HepG2 (cell line): ENCODE data around the gene SMIM44. TPM values are rescaled to one million over a fixed set of nuclear protein-coding genes. Genes with fewer than 3 reads are reported as not detected.

ENCODE experiments used
- AGO1 ChIP-seq: fragments of 200-400 bp; formaldehyde crosslinking; IDR thresholded peaks from 2 replicates; pipeline ENCODE4 v1.6.1; 2017; ENCODE audit warnings: mild to moderate bottlenecking, low read depth, low read length, moderate library complexity; ENCODE audit not compliant: poor library complexity, severe bottlenecking
- ASH2L ChIP-seq: fragments of 300-600, 200-600 bp; sonication (generic); IDR thresholded peaks from 2 replicates; pipeline ENCODE4 v1.7.0; 2017; ENCODE audit warnings: low read depth, mild to moderate bottlenecking, moderate library complexity, mixed read lengths, low read length; ENCODE audit not compliant: insufficient read length
- ATF7-NPFF ChIP-seq: sonication (generic); formaldehyde crosslinking; IDR thresholded peaks from 2 replicates; pipeline ENCODE4 v1.8.1; 2023; ENCODE audit warnings: mild to moderate bottlenecking, low read depth, missing genetic modification reagents, moderate library complexity
- CCDC6 ChIP-seq: sonication (generic); formaldehyde crosslinking; IDR thresholded peaks from 2 replicates; pipeline ENCODE4 v1.8.1; 2022; ENCODE audit warnings: mild to moderate bottlenecking, missing genetic modification reagents, moderate library complexity
- DMAP1 ChIP-seq: IDR thresholded peaks from 2 replicates; pipeline ENCODE4 v1.6.1; 2016
- DMTF1 ChIP-seq: sonication (generic); formaldehyde crosslinking; IDR thresholded peaks from 2 replicates; pipeline ENCODE4 v1.4.0; 2020; ENCODE audit warnings: mild to moderate bottlenecking, missing genetic modification reagents
- DZIP1 ChIP-seq: sonication (generic); formaldehyde crosslinking; IDR thresholded peaks from 2 replicates; pipeline ENCODE4 v1.5.0; 2020; ENCODE audit warnings: mild to moderate bottlenecking, missing genetic modification reagents
- ETV5 ChIP-seq: IDR thresholded peaks from 2 replicates; pipeline ENCODE4 v1.6.1; 2018; ENCODE audit warnings: missing biosample characterization, missing genetic modification reagents, inconsistent platforms, borderline replicate concordance
- JUND ChIP-seq: sonication (generic); formaldehyde crosslinking; IDR thresholded peaks from 2 replicates; pipeline ENCODE4 v1.8.0; 2022; ENCODE audit warnings: mild to moderate bottlenecking, missing genetic modification reagents
- MLLT10 ChIP-seq: sonication (generic); formaldehyde crosslinking; IDR thresholded peaks from 2 replicates; pipeline ENCODE4 v1.4.0; 2020; ENCODE audit warnings: missing genetic modification reagents
- NFE2L2 ChIP-seq: fragments of 150-350 bp; IDR thresholded peaks from 2 replicates; pipeline ENCODE4 v1.6.1; 2014; ENCODE audit warnings: low read length
- PAWR ChIP-seq: sonication (generic); formaldehyde crosslinking; IDR thresholded peaks from 2 replicates; pipeline ENCODE4 v1.4.0; 2020; ENCODE audit warnings: missing genetic modification reagents, mild to moderate bottlenecking, borderline replicate concordance
- XBP1 ChIP-seq: sonication (generic); formaldehyde crosslinking; IDR thresholded peaks from 2 replicates; pipeline ENCODE4 v1.5.0; 2020; ENCODE audit warnings: missing genetic modification reagents
- ZNF224 ChIP-seq: sonication (generic); formaldehyde crosslinking; IDR thresholded peaks from 2 replicates; pipeline ENCODE4 v1.5.0; 2020; ENCODE audit warnings: mild to moderate bottlenecking, missing genetic modification reagents
- ZNF451 ChIP-seq: sonication (generic); formaldehyde crosslinking; IDR thresholded peaks from 2 replicates; pipeline ENCODE4 v1.5.0; 2020; ENCODE audit warnings: mild to moderate bottlenecking, missing genetic modification reagents
- ZNF496 ChIP-seq: sonication (generic); formaldehyde crosslinking; IDR thresholded peaks from 2 replicates; pipeline ENCODE4 v1.8.1; 2023; ENCODE audit warnings: mild to moderate bottlenecking, moderate library complexity, missing genetic modification reagents; ENCODE audit not compliant: insufficient replicate concordance
- ZNF550 ChIP-seq: sonication (generic); formaldehyde crosslinking; IDR thresholded peaks from 2 replicates; pipeline ENCODE4 v1.4.0; 2020; ENCODE audit warnings: mild to moderate bottlenecking, missing genetic modification reagents, borderline replicate concordance
- ZNF609 ChIP-seq: sonication (generic); formaldehyde crosslinking; IDR thresholded peaks from 2 replicates; pipeline ENCODE4 v1.4.0; 2020; ENCODE audit warnings: mild to moderate bottlenecking, missing genetic modification reagents, borderline replicate concordance
- polyA plus RNA-seq, 8 experiments: library from polyadenylated mRNA; depleted of rRNA in 3 of 8; stranded (reverse) in 7 of 8; unstranded in 1 of 8; fragments of >200 nt; fragmentation: Illumina TruSeq in 4 of 8; extraction: Trizol in 4 of 8; gene quantifications; 2 replicates each; pipeline versions ENCODE4 v1.2.1 to v1.2.3, GENCODE V29; 2011 to 2016; ENCODE audit warnings: low read depth in 4 of 8, missing spikeins in 1 of 8, mixed read lengths in 1 of 8; ENCODE audit not compliant: insufficient read depth in 1 of 8
- total RNA-seq, 5 experiments: library from RNA; depleted of rRNA; stranded (reverse); fragments of >200 nt; fragmentation: Illumina TruSeq; extraction: Trizol; gene quantifications; 2 replicates each; pipeline ENCODE4 v1.2.3, GENCODE V29; 2016; ENCODE audit warnings: low read depth in 1 of 5

Gene SMIM44
- total and polyA plus RNA-seq, 2 of the 13 experiments (the other 11 are each of a cell fraction or from before 2014, with no cell fraction given): not detected

- TF ChIP-seq DMTF1 (CRISPR knock-in tag) (no peak; the same call in 1 of the 2 replicates), DMAP1 (CRISPR knock-in tag) (peak; percentile 42; the same call in 1 of the 2 replicates), ATF7-NPFF (CRISPR knock-in tag) (peak; percentile 43; the same call in 1 of the 2 replicates), ZNF550 (no peak), XBP1 (CRISPR knock-in tag) (no peak), MLLT10 (CRISPR knock-in tag) (no peak), DZIP1 (CRISPR knock-in tag) (peak; percentile 95; the same call in 1 of the 2 replicates), ZNF496 (no peak), PAWR (CRISPR knock-in tag) (no peak), ZNF609 (peak; percentile 64; the same call in 1 of the 2 replicates), AGO1 (no peak), ASH2L (no peak), ZNF224 (CRISPR knock-in tag) (peak; percentile 96; the same call in 1 of the 2 replicates), ETV5 (CRISPR knock-in tag) (peak; percentile 8; the same call in 1 of the 2 replicates), JUND (CRISPR knock-in tag) (peak; percentile 66; the same call in 1 of the 2 replicates), NFE2L2 (no peak), ZNF451 (peak; percentile 94; the same call in 1 of the 2 replicates), CCDC6 (CRISPR knock-in tag) (peak; percentile 49; the same call in 1 of the 2 replicates)
Measured at GRCh38 chr19:3481241-3482090, 1.8 kb downstream of the SMIM44 start (continued).
